Adrenal gland (tissue), 12 donors: ENCODE data around the gene CLEC16A. TPM values are rescaled to one million over a fixed set of nuclear protein-coding genes. Genes with fewer than 3 reads are reported as not detected.

Experiments used
- DNase-seq, 7 donors: peaks; one replicate each; pipeline ENCODE4 v3.0.0-alpha.2; 2019 to 2020
- H3K27ac ChIP-seq, 5 donors: fragments of 200-600 bp; sonication (generic) in 4 of 5; 1 replicate in 3 of 5; 2 replicates in 2 of 5; pipeline versions ENCODE4 v1.5.1 to v1.8.0; 2016 to 2020; ENCODE audit warnings: mild to moderate bottlenecking in 1 of 5
- H3K27me3 ChIP-seq: fragments of 200-600 bp; 2 replicates; pipeline ENCODE4 v1.8.0; 2021
- H3K36me3 ChIP-seq, 2 donors: fragments of 200-600 bp; replicated peaks in 1 of 2; 1 replicate in 1 of 2; 2 replicates in 1 of 2; pipeline versions ENCODE4 v1.5.1 to v1.8.0; 2018 to 2022
- H3K4me1 ChIP-seq, 2 donors: fragments of 200-600 bp; replicated peaks in 1 of 2; 1 replicate in 1 of 2; 2 replicates in 1 of 2; pipeline versions ENCODE4 v1.5.1 to v1.8.0; 2018 to 2021
- H3K4me3 ChIP-seq, 4 donors: fragments of 200-600 bp; sonication (generic) in 3 of 4; one replicate each; pipeline ENCODE4 v1.5.1; 2016 to 2018
- H3K9me3 ChIP-seq, 3 donors: fragments of 200-600 bp; sonication (generic) in 1 of 3; replicated peaks in 1 of 3; 1 replicate in 2 of 3; 2 replicates in 1 of 3; pipeline versions ENCODE4 v1.5.1 to v1.8.0; 2016 to 2021
- POLR2A ChIP-seq, 2 donors: fragments of 450-650 bp; IDR thresholded peaks; one replicate each; pipeline ENCODE4 v1.6.1; 2017; ENCODE audit warnings: antibody characterized with exemption in 2 of 2, mild to moderate bottlenecking in 2 of 2, moderate library complexity in 1 of 2
- WGBS, 4 donors: extraction: QIAGEN DNeasy Blood & Tissue Kit in 2 of 4; methylation state at CpG; one replicate each; pipeline versions ENCODE4 v1.1.5 to v1.1.7; 2013 to 2017; 5-methylcytosine and 5-hydroxymethylcytosine counted together
- intact Hi-C, 2 donors: fragments of 100-400 bp; cut with DNase I; formaldehyde crosslinking; loops; one replicate each; pipeline versions ENCODE4 v1.14.1 to v1.15.0; 2022 to 2023
- polyA plus RNA-seq, 3 donors: library from polyadenylated mRNA; stranded (reverse); fragments of 200-250 nt in 2 of 3; fragments of 350-450 nt in 1 of 3; fragmentation: Illumina TruSeq in 1 of 3; extraction: RNeasy Lipid Tissue Mini Kit (QIAGEN cat#74804) in 1 of 3; gene quantifications; one replicate each; pipeline ENCODE4 v1.2.3, GENCODE V29; 2013 to 2014
- total RNA-seq, 9 donors: library from RNA; depleted of rRNA in 4 of 9; stranded (reverse); fragments of >200 nt in 4 of 9; fragments of 120-200 nt in 1 of 9; fragmentation: NEBNext Ultra II Directional in 1 of 9; extraction: Animal tissue kit (Norgen Biotek cat#: 25700) in 1 of 9; gene quantifications; one replicate each; pipeline versions ENCODE4 v1.1.0 to v1.2.4, GENCODE V29; 2013 to 2023
- TF ChIP-seq, protein P1 (sequence below), 6 experiments: fragments of 450-650 bp in 4 of 6; fragments of 200-600 bp in 2 of 6; sonication (generic) in 1 of 6; IDR thresholded peaks; 1 replicate in 5 of 6; 2 replicates in 1 of 6; pipeline versions ENCODE4 v1.5.1 to v1.8.0; 2016 to 2021; ENCODE audit warnings: antibody characterized with exemption in 6 of 6, mild to moderate bottlenecking in 2 of 6, moderate library complexity in 1 of 6
- donor health status: healthy with polysubstance abuse.
- donor health status: Bipolar disorder and iron deficiency.
- donor health status: DM: yes; HTN: yes; CAD: no.
- donor health status: DM: no; HTN: no; CAD: no.
- donor health status: DM: no; HTN: no; CAD: no.
- donor health status: DM: yes; HTN: yes; CAD: no.

CLEC16A gene
- total and polyA plus RNA-seq, 12 donors = 14.0 to 37.2 (median 27.6) TPM

DNA sequence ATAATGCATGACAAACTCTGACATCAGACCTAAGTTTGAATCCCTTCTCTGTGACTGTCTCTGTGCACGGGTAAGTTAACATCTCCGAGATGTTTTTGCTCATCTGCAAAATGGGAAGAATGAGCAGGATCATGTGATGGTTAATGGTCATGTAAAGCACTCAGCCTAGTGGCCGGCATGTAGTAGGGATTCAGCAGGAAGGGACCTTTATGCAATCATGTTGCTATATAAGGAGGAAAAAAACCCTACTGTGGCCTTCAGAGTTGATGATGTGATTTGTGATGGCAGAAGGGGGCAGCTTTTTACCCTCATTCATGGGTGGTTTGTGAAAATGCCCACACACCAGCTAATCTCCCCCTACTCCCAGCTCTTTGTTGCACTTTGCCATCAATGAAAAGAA, 24.1 kb downstream of the CLEC16A start:
- Histone ChIP-seq H3K4me3 (no peak overlapping the region), H3K27ac (no peak overlapping the region), H3K9me3 (no peaks in the 10 kb centered on the region), H3K36me3 (peaks cover 0 to 8% of the 10 kb centered on the region in 2 donors), H3K4me1 (peaks cover 0 to 4% of the 10 kb centered on the region in 2 donors), H3K27me3 (no peaks in the 10 kb centered on the region)
- DNase-seq = no peak
- WGBS, 4 donors = 85 to 97% (median 89%) methylated on average over 3 of the region's 3 CpGs
- intact Hi-C loops = loop anchor here in 1 of 2 donors (5.0 to 10.0 kb wide), 3 partner anchors 289 to 1446 kb away; partner anchors contain the start of genes RMI2 and SOCS1
- no peak for TF ChIP-seq POLR2A (IDR thresholded peaks at IDR 0.05)
- TF ChIP-seq, protein P1, sequence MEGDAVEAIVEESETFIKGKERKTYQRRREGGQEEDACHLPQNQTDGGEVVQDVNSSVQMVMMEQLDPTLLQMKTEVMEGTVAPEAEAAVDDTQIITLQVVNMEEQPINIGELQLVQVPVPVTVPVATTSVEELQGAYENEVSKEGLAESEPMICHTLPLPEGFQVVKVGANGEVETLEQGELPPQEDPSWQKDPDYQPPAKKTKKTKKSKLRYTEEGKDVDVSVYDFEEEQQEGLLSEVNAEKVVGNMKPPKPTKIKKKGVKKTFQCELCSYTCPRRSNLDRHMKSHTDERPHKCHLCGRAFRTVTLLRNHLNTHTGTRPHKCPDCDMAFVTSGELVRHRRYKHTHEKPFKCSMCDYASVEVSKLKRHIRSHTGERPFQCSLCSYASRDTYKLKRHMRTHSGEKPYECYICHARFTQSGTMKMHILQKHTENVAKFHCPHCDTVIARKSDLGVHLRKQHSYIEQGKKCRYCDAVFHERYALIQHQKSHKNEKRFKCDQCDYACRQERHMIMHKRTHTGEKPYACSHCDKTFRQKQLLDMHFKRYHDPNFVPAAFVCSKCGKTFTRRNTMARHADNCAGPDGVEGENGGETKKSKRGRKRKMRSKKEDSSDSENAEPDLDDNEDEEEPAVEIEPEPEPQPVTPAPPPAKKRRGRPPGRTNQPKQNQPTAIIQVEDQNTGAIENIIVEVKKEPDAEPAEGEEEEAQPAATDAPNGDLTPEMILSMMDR (IDR thresholded peaks at IDR 0.05) = no peak

DNA sequence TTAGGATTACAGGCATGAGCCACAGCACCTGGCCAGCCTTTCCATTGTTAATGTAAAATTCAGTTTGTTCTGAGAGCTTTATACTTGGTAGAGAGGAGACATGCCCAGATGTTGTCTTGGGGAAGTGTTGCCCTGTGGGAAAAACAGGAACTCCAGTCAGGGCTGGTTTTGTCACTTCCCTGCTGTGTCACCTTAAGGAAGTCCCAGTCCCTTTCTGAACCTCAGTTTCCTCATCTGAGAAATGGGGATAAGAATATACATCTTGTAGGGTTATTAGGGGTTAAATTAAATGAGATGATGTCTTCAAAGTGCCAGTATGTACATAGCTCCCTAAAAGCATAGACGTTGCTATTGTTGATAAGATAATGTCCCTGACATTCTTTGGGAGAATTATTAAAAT, 25.3 kb downstream of the CLEC16A start:
- intact Hi-C loops = loop anchor here (2.0 to 10.0 kb wide), 5 partner anchors 287 to 1445 kb away; partner anchors contain the start of genes SOCS1 (in 2 of the 2) and RMI2 (in 1 of the 2)
- no peak for DNase-seq
- Histone ChIP-seq H3K27me3 (no peaks in the 10 kb centered on the region), H3K4me3 (no peak overlapping the region), H3K36me3 (peaks cover 0 to 4% of the 10 kb centered on the region in 2 donors), H3K4me1 (no peaks in the 10 kb centered on the region), H3K9me3 (no peaks in the 10 kb centered on the region), H3K27ac (no peak overlapping the region)
- WGBS, 4 donors = 41 to 61% (median 47%) methylated on average over 1 of the region's 1 CpG
- no peak for TF ChIP-seq POLR2A (IDR thresholded peaks at IDR 0.05)
- TF ChIP-seq, protein P1 (IDR thresholded peaks at IDR 0.05) = no peak

DNA sequence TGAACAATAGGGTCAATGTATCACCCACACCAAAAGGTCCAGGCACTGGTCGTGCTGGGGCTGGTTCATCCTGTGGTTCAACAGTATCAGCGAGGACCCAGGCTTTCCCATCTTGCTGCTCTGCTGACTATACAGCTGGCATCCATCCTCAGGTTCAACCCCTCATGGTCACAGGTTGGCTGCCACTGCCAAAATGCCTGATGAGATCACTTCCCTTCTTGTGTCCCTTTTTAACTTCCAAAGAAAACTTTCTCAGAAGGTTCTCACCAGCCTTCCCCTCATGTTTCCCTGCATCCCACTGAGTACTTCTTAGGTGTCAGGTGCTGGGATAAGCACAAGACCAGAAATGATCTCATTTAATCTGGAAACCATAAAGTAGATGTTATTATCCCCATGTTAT, 25.7 kb downstream of the CLEC16A start:
- Histone ChIP-seq H3K4me3 (no peak overlapping the region), H3K4me1 (no peaks in the 10 kb centered on the region), H3K9me3 (no peaks in the 10 kb centered on the region), H3K36me3 (peaks cover 0 to 4% of the 10 kb centered on the region in 2 donors), H3K27ac (no peak overlapping the region), H3K27me3 (no peaks in the 10 kb centered on the region)
- intact Hi-C loops = loop anchor here in 1 of 2 donors (2.0 to 5.0 kb wide), 2 partner anchors 287 to 387 kb away; partner anchors contain the start of gene SOCS1
- DNase-seq = no peak
- WGBS, 4 donors = 88 to 100% (median 92%) methylated on average over 2 of the region's 2 CpGs
- TF ChIP-seq, protein P1 (IDR thresholded peaks at IDR 0.05) = no peak
- TF ChIP-seq POLR2A (IDR thresholded peaks at IDR 0.05) = no peak

DNA sequence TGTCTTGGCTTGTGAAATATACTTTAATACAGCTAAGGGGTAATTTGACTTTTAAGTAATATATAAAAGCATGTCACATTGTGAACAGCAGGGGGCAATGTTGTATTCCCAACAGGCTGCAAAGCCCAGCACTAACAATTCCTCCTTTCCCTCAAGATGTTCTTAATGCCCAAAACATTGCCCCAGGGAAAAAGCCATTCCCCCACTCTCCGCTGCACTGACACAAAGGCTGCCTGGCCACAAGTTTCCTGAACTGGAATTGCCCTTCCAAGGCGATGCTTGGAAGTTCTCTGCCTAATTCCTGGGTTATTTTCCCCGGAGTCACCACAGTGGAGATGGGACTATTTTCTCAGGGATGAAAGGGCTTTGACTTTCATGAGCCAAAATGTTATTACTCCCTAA, 27.2 kb downstream of the CLEC16A start:
- WGBS, 4 donors = 26 to 49% (median 48%) methylated on average over 3 of the region's 3 CpGs
- H3K36me3 ChIP-seq = peaks cover 0 to 4% of the 10 kb centered on the region in 2 donors
- peak in 5 of 7 donors; percentile 44 to 74 (median 58) for DNase-seq
- H3K9me3 ChIP-seq = no peaks in the 10 kb centered on the region
- no peaks in the 10 kb centered on the region for H3K27me3 ChIP-seq
- H3K4me1 ChIP-seq = no peaks in the 10 kb centered on the region
- TF ChIP-seq, protein P1 (IDR thresholded peaks at IDR 0.05) = peak; percentile 74 to 88 (median 85)
- no peak for TF ChIP-seq POLR2A (IDR thresholded peaks at IDR 0.05)
- H3K27ac ChIP-seq = no peak overlapping the region
- H3K4me3 ChIP-seq = no peak overlapping the region
- intact Hi-C loops = loop anchor here in 1 of 2 donors (2.0 to 5.0 kb wide), 2 partner anchors 285 to 386 kb away; partner anchors contain the start of gene SOCS1
